ENCODE results near the gene RAD23B.

RAD23B gene

GRCh38 chr9:107268560-107268959 is 14.5 kb upstream of the RAD23B start:
- no peak for DNase-seq (ENCODE audit: low read depth in 2 of 2)

- DNase-seq (ENCODE audit: low read depth in 2 of 2), result no peak
Measured at GRCh38 chr9:107269254-107269653, 13.8 kb upstream of the RAD23B start.

- no peak for DNase-seq (ENCODE audit: low read depth in 2 of 2)
Measured at GRCh38 chr9:107269681-107270080, 13.4 kb upstream of the RAD23B start.

GRCh38 chr9:107270082-107270481 is 13.0 kb upstream of the RAD23B start:
- DNase-seq (ENCODE audit: low read depth in 2 of 2), result no peak

- no peak for DNase-seq (ENCODE audit: low read depth in 2 of 2)
Measured at GRCh38 chr9:107270580-107270979, 12.5 kb upstream of the RAD23B start.

GRCh38 chr9:107273634-107274033 is 9.4 kb upstream of the RAD23B start:
- DNase-seq (ENCODE audit: low read depth in 2 of 2), result no peak

GRCh38 chr9:107274096-107274495 is 9.0 kb upstream of the RAD23B start:
- DNase-seq (ENCODE audit: low read depth in 2 of 2), result no peak

- DNase-seq (ENCODE audit: low read depth in 2 of 2), result no peak
Measured at GRCh38 chr9:107274953-107275422, 8.1 kb upstream of the RAD23B start.

- no peak for DNase-seq (ENCODE audit: low read depth in 2 of 2)
Measured at GRCh38 chr9:107275530-107275929, 7.5 kb upstream of the RAD23B start.

GRCh38 chr9:107276966-107277710 is 5.9 kb upstream of the RAD23B start:
- DNase-seq (ENCODE audit: low read depth in 2 of 2), result no peak

- no peak for DNase-seq (ENCODE audit: low read depth in 2 of 2)
Measured at GRCh38 chr9:107277801-107278200, 5.3 kb upstream of the RAD23B start.

GRCh38 chr9:107279086-107279485 is 4.0 kb upstream of the RAD23B start:
- DNase-seq (ENCODE audit: low read depth in 2 of 2), result no peak

GRCh38 chr9:107280543-107280942 is 2.5 kb upstream of the RAD23B start:
- no peak for DNase-seq (ENCODE audit: low read depth in 2 of 2)

GRCh38 chr9:107281184-107281583 is 1.9 kb upstream of the RAD23B start:
- no peak for DNase-seq (ENCODE audit: low read depth in 2 of 2)

- no peak for DNase-seq (ENCODE audit: low read depth in 2 of 2)
Measured at GRCh38 chr9:107281922-107282667, 984 bp upstream of the RAD23B start.

GRCh38 chr9:107283623-107284616 is 841 bp downstream of the RAD23B start:
- peak; percentile 20 to 50 for DNase-seq (ENCODE audit: low read depth in 2 of 2)

- DNase-seq (ENCODE audit: low read depth in 2 of 2), result no peak
Measured at GRCh38 chr9:107284636-107285035, 1.6 kb downstream of the RAD23B start.

- DNase-seq (ENCODE audit: low read depth in 2 of 2), result no peak
Measured at GRCh38 chr9:107285286-107285685, 2.2 kb downstream of the RAD23B start.

GRCh38 chr9:107286057-107286456 is 3.0 kb downstream of the RAD23B start:
- DNase-seq (ENCODE audit: low read depth in 2 of 2), result no peak

GRCh38 chr9:107288701-107289100 is 5.6 kb downstream of the RAD23B start:
- DNase-seq (ENCODE audit: low read depth in 2 of 2), result no peak

- no peak for DNase-seq (ENCODE audit: low read depth in 2 of 2)
Measured at GRCh38 chr9:107290619-107291018, 7.5 kb downstream of the RAD23B start.

Measured in stimulated activated CD4-positive, alpha-beta T cell treated with anti-CD3 and anti-CD28 coated beads, Interleukin-1b, Interleukin-23, amount 100 ng/mL, for 4 hours (primary cell).